OCI-LY1 (cell line): ENCODE results near the gene IPO7.

ENCODE experiments used
- EZH2 ChIP-seq: fragments of 200-600 bp; sonication (generic), shearing (Covaris generic); IDR thresholded peaks from 2 replicates; pipeline ENCODE4 v1.8.0; 2017; ENCODE audit warnings: borderline replicate concordance, mixed run types, mild to moderate bottlenecking, antibody characterized with exemption, low read length, moderate library complexity, mixed read lengths
- TF ChIP-seq, protein P1 (sequence below): fragments of 200-600 bp; sonication (generic), shearing (Covaris generic); IDR thresholded peaks from 2 replicates; pipeline ENCODE4 v1.5.1; 2017; ENCODE audit warnings: mild to moderate bottlenecking, antibody characterized with exemption, low read length, moderate library complexity, mixed read lengths

GRCh38 chr11:9460322-9461062, 76.0 kb downstream of the IPO7 start, which contains the start of gene ZNF143:
- TF ChIP-seq, protein P1, sequence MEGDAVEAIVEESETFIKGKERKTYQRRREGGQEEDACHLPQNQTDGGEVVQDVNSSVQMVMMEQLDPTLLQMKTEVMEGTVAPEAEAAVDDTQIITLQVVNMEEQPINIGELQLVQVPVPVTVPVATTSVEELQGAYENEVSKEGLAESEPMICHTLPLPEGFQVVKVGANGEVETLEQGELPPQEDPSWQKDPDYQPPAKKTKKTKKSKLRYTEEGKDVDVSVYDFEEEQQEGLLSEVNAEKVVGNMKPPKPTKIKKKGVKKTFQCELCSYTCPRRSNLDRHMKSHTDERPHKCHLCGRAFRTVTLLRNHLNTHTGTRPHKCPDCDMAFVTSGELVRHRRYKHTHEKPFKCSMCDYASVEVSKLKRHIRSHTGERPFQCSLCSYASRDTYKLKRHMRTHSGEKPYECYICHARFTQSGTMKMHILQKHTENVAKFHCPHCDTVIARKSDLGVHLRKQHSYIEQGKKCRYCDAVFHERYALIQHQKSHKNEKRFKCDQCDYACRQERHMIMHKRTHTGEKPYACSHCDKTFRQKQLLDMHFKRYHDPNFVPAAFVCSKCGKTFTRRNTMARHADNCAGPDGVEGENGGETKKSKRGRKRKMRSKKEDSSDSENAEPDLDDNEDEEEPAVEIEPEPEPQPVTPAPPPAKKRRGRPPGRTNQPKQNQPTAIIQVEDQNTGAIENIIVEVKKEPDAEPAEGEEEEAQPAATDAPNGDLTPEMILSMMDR, result no peak
- TF ChIP-seq EZH2, result no peak
